Panc1 (cell line): ENCODE results near the gene SCAP. TPM values are rescaled to one million over a fixed set of nuclear protein-coding genes. Genes with fewer than 3 reads are reported as not detected.

Experiments used
- ATAC-seq: fragments of 200-7000 bp; cut with Tn5 transposase; 2 replicates; pipeline ENCODE4 v1.9.1; 2020; ENCODE audit warnings: mild to moderate bottlenecking, moderate library complexity
- BruUV-seq: library from RNA; stranded (reverse); fragments of 400-500 nt; replicated peaks from 2 replicates; lab custom pipeline; 2021; lab: Mats Ljungman, UMichigan
- CTCF ChIA-PET: fragments of 300-600 bp; sonication (Branson Sonifier 250); formaldehyde crosslinking; loops from one replicate; lab custom pipeline; 2022; ENCODE audit warnings: antibody characterized with exemption; lab: Charles Lee
- POLR2A ChIA-PET: fragments of 300-600 bp; sonication (Branson Sonifier 250); formaldehyde crosslinking; loops from one replicate; lab custom pipeline; 2022; ENCODE audit warnings: antibody characterized with exemption; lab: Charles Lee
- DNase-seq: peaks from one replicate; pipeline ENCODE4 v3.0.0-alpha.2; 2010; ENCODE audit warnings: low read depth, low spot score
- H3K27ac ChIP-seq: 2 replicates; pipeline ENCODE4 v1.5.1; 2011; ENCODE audit warnings: mild to moderate bottlenecking, low read length, inconsistent platforms
- H3K27me3 ChIP-seq: fragments of 200-500 bp; sonication (Bioruptor generic); 2 replicates; pipeline ENCODE4 v1.6.0; 2014; ENCODE audit warnings: low read length, inconsistent platforms; ENCODE audit not compliant: control insufficient read depth, insufficient read depth
- H3K36me3 ChIP-seq: fragments of 200-500 bp; sonication (Bioruptor generic); 2 replicates; pipeline ENCODE4 v1.5.1; 2014; ENCODE audit warnings: inconsistent platforms, mild to moderate bottlenecking, low read length, moderate library complexity; ENCODE audit not compliant: control insufficient read depth, insufficient read depth
- H3K4me1 ChIP-seq: 2 replicates; pipeline ENCODE4 v1.5.1; 2011; ENCODE audit warnings: inconsistent platforms, mild to moderate bottlenecking, low read length, moderate library complexity; ENCODE audit not compliant: control insufficient read depth, insufficient read depth
- H3K4me3 ChIP-seq, 2 experiments: 2 replicates each; pipeline ENCODE4 v1.5.1; 2011 to 2012; ENCODE audit warnings: low read depth in 2 of 2, low read length in 2 of 2, mild to moderate bottlenecking in 2 of 2, inconsistent platforms in 1 of 2, moderate library complexity in 1 of 2
- H3K9me3 ChIP-seq: fragments of 200-500 bp; sonication (Bioruptor generic); 2 replicates; pipeline ENCODE4 v1.5.1; 2014; ENCODE audit warnings: low read depth, mild to moderate bottlenecking, inconsistent platforms, low read length, moderate library complexity; ENCODE audit not compliant: control insufficient read depth, insufficient read depth
- CTCF ChIP-seq: fragments of 450-650 bp; IDR thresholded peaks from 2 replicates; pipeline ENCODE4 v1.5.1; 2017; ENCODE audit warnings: mild to moderate bottlenecking
- POLR2AphosphoS5 ChIP-seq: IDR thresholded peaks from 2 replicates; pipeline ENCODE4 v1.6.1; 2012; ENCODE audit warnings: mild to moderate bottlenecking, low read depth, low read length, moderate library complexity
- SIN3A ChIP-seq: IDR thresholded peaks from 2 replicates; pipeline ENCODE4 v1.6.1; 2012; ENCODE audit warnings: low read depth, mild to moderate bottlenecking, low read length, moderate library complexity, borderline replicate concordance; ENCODE audit not compliant: insufficient read depth
- TCF7L2 ChIP-seq: IDR thresholded peaks from 2 replicates; pipeline ENCODE4 v1.6.1; 2011; ENCODE audit warnings: mild to moderate bottlenecking, low read depth, low read length, inconsistent platforms
- in situ Hi-C: cut with HindIII; loops from 2 replicates; pipeline ENCODE4 v1.10.0; 2016; ENCODE audit warnings: low sequenced_read_pairs, low pct_unique_long_range_greater_than_20kb
- intact Hi-C: fragments of 100-400 bp; cut with micrococcal nuclease; formaldehyde crosslinking; loops from one replicate; pipeline ENCODE4 v1.10.0; 2022; ENCODE audit not compliant: unreplicated experiment
- total RNA-seq: library from RNA; stranded (reverse); gene quantifications from one replicate; pipeline ENCODE4 v1.2.1, GENCODE V29; 2021; ENCODE audit not compliant: unreplicated experiment
- TF ChIP-seq, protein P1 (sequence below), 2 experiments: IDR thresholded peaks; 2 replicates each; pipeline ENCODE4 v1.6.1; 2011 to 2012; ENCODE audit warnings: low read depth in 2 of 2, control low read depth in 1 of 2, low read length in 1 of 2, mild to moderate bottlenecking in 1 of 2, moderate library complexity in 1 of 2; ENCODE audit not compliant: insufficient read depth in 1 of 2

SCAP gene
- total RNA-seq, 1 experiment from 2014 or later: 49.7 TPM

DNA sequence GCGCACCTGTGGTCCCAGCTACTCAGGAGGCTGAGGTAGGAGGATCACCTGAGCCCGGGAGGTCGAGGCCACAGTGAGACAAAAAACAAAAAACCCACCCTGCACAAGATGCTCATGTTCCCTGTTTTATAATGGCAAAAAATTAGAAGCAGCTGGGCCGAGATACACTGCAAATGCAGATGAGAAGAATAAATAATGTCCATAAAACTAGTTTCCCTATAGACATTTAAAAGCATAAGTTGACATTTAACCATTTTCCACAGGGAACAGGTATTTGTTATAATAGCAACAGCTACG, 537 bp upstream of the SCAP start:
- H3K27me3 ChIP-seq: no peaks in the 10 kb centered on the region
- no peaks in the 10 kb centered on the region for H3K9me3 ChIP-seq
- H3K27ac ChIP-seq: peak overlapping the region; percentile 81
- BruUV-seq: no TSS peak
- ChIA-PET CTCF (no interaction called here), POLR2A (no interaction called here)
- no peaks in the 10 kb centered on the region; the same call in 1 of the 2 replicates for H3K4me1 ChIP-seq
- H3K4me3 ChIP-seq: peak overlapping the region; percentile 62 to 95
- DNase-seq: no peak
- no peak for ATAC-seq
- TF ChIP-seq POLR2AphosphoS5 (no peak), SIN3A (no peak), TCF7L2 (no peak), CTCF (no peak)
- TF ChIP-seq, protein P1, sequence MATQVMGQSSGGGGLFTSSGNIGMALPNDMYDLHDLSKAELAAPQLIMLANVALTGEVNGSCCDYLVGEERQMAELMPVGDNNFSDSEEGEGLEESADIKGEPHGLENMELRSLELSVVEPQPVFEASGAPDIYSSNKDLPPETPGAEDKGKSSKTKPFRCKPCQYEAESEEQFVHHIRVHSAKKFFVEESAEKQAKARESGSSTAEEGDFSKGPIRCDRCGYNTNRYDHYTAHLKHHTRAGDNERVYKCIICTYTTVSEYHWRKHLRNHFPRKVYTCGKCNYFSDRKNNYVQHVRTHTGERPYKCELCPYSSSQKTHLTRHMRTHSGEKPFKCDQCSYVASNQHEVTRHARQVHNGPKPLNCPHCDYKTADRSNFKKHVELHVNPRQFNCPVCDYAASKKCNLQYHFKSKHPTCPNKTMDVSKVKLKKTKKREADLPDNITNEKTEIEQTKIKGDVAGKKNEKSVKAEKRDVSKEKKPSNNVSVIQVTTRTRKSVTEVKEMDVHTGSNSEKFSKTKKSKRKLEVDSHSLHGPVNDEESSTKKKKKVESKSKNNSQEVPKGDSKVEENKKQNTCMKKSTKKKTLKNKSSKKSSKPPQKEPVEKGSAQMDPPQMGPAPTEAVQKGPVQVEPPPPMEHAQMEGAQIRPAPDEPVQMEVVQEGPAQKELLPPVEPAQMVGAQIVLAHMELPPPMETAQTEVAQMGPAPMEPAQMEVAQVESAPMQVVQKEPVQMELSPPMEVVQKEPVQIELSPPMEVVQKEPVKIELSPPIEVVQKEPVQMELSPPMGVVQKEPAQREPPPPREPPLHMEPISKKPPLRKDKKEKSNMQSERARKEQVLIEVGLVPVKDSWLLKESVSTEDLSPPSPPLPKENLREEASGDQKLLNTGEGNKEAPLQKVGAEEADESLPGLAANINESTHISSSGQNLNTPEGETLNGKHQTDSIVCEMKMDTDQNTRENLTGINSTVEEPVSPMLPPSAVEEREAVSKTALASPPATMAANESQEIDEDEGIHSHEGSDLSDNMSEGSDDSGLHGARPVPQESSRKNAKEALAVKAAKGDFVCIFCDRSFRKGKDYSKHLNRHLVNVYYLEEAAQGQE (IDR thresholded peaks at IDR 0.05; ENCODE audit: insufficient read depth in 1 of 2, low read depth in 2 of 2, low read length in 1 of 2): no peak
- no peaks in the 10 kb centered on the region; the same call in 1 of the 2 replicates for H3K36me3 ChIP-seq
- in situ Hi-C loops: no loop called here
- intact Hi-C loops: loop anchor here (10.0 kb wide), 1 partner anchor 51 kb away; no protein-coding TSS in a partner anchor

DNA sequence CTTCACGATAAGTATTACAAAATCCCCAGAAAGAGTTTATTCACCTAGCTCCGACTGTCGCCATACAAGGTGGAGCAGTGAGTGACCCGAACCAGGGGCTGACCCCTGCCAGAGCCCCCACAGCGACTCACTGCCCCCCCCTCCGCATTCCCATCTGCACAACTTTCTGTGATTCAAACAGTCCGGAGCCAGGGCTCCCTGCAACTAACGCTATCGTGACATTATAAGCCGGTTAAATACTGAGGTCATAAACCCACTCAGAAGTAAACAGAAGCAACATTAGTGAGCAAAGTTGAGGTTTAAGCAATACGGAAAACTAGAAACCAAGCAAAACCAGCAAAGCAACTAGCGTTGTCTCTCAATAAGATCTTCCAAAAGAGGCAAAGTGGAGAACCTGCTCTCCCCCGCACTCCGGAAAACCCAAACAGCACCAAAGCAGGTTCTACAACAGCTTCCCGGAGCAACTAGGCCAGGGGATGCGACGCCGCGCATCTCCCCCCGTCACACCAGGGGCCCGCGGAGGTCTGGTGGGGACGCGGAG, 642 bp downstream of the SCAP start:
- BruUV-seq: no TSS peak
- CTCF ChIA-PET: no interaction called here
- H3K9me3 ChIP-seq: no peaks in the 10 kb centered on the region

More for the DNA sequence above, 642 bp downstream of the SCAP start:
- in situ Hi-C loops: no loop called here
- DNase-seq (no peak), ATAC-seq (no peak)
- Histone ChIP-seq H3K36me3 (no peaks in the 10 kb centered on the region; the same call in 1 of the 2 replicates), H3K27me3 (no peaks in the 10 kb centered on the region), H3K4me1 (no peaks in the 10 kb centered on the region; the same call in 1 of the 2 replicates), H3K27ac (peak overlapping the region; percentile 87), H3K4me3 (peak overlapping the region; percentile 84 to 95)
- intact Hi-C loops: loop anchor here (10.0 kb wide), 1 partner anchor 50 kb away; no protein-coding TSS in a partner anchor
- POLR2A ChIA-PET: no interaction called here
- TF ChIP-seq POLR2AphosphoS5: no peak
- TF ChIP-seq SIN3A: no peak
- no peak for TF ChIP-seq CTCF
- TF ChIP-seq, protein P1 (IDR thresholded peaks at IDR 0.05; ENCODE audit: insufficient read depth in 1 of 2, low read depth in 2 of 2, low read length in 1 of 2): no peak
- TF ChIP-seq TCF7L2: no peak
